ENCODE results near the gene TKFC. TPM values are rescaled to one million over a fixed set of nuclear protein-coding genes. Genes with fewer than 3 reads are reported as not detected.

TKFC gene
- 10 to 100 TPM in 3 of 4 donors, 1 to 10 TPM in 1; 6.7 to 14.8 (median 11.8) TPM for total RNA-seq

- in situ Hi-C loops (cut with MboI; ENCODE audit: low sequenced_read_pairs in 4 of 4) (no loop called here), intact Hi-C loops (cut with DNase I; ENCODE audit: low total_unique reads) (loop anchor here (1.0 to 2.0 kb wide), 3 partner anchors 28 to 248 kb away; partner anchors contain the start of genes CPSF7, CYB561A3 and SYT7)
- Histone ChIP-seq H3K4me1 (peaks cover 32 to 39% of the 10 kb centered on the region in 2 donors), H3K27me3 (no peaks in the 10 kb centered on the region), H3K27ac (peak within 1 kb of the TSS; percentile 93 to 99 (median 97)), H3K4me3 (peak within 1 kb of the TSS; percentile 89 to 100 (median 98)), H3K36me3 (peaks cover 0 to 18% of the 10 kb centered on the region in 2 donors), H3K9me3 (no peaks in the 10 kb centered on the region)
- peak in 1 of 5 experiments; percentile 5 for TF ChIP-seq CTCF (IDR thresholded peaks at IDR 0.05 in 4 of 5, conservative IDR thresholded peaks at IDR 0.05 in 1 of 5)
- TF ChIP-seq POLR2A (IDR thresholded peaks at IDR 0.05): peak; percentile 87 to 91
- peak; percentile 94 for DNase-seq
- ATAC-seq: peak; percentile 84 to 86
Observed at GRCh38 chr11:61332797-61333549, at the start of gene TKFC, which contains the start of gene DDB1. TKFC (plus strand) TSS chr11:61333228; CDS start chr11:61334729, 1,501 bp downstream. DDB1 (minus strand) TSS chr11:61333105; CDS start chr11:61332968, 137 bp downstream.

- no peaks in the 10 kb centered on the region for H3K27me3 ChIP-seq
- H3K4me3 ChIP-seq: no peak overlapping the region
- ATAC-seq (no peak), DNase-seq (no peak)
- in situ Hi-C loops (cut with MboI; ENCODE audit: low sequenced_read_pairs in 4 of 4) (no loop called here), intact Hi-C loops (cut with DNase I; ENCODE audit: low total_unique reads) (no loop called here)
- H3K9me3 ChIP-seq: no peaks in the 10 kb centered on the region
- no peaks in the 10 kb centered on the region for H3K4me1 ChIP-seq
- no peak overlapping the region for H3K27ac ChIP-seq
- no peak for TF ChIP-seq CTCF (IDR thresholded peaks at IDR 0.05 in 4 of 5, conservative IDR thresholded peaks at IDR 0.05 in 1 of 5)
- no peak for TF ChIP-seq POLR2A (IDR thresholded peaks at IDR 0.05)
- peaks cover 0 to 5% of the 10 kb centered on the region in 2 donors for H3K36me3 ChIP-seq
Observed at GRCh38 chr11:61283613-61284012, 49.4 kb upstream of the TKFC start.

- ATAC-seq (no peak), DNase-seq (no peak)
- peaks cover 0 to 5% of the 10 kb centered on the region in 2 donors for H3K36me3 ChIP-seq
- no peak overlapping the region for H3K4me3 ChIP-seq
- no peak overlapping the region for H3K27ac ChIP-seq
- H3K4me1 ChIP-seq: no peaks in the 10 kb centered on the region
- no peaks in the 10 kb centered on the region for H3K27me3 ChIP-seq
- in situ Hi-C loops (cut with MboI; ENCODE audit: low sequenced_read_pairs in 4 of 4): no loop called here
- no peak for TF ChIP-seq CTCF (IDR thresholded peaks at IDR 0.05 in 4 of 5, conservative IDR thresholded peaks at IDR 0.05 in 1 of 5)
- intact Hi-C loops (cut with DNase I; ENCODE audit: low total_unique reads): no loop called here
- H3K9me3 ChIP-seq: no peaks in the 10 kb centered on the region
Observed at GRCh38 chr11:61287338-61287977, 45.6 kb upstream of the TKFC start.

- DNase-seq: no peak
- Histone ChIP-seq H3K9me3 (no peaks in the 10 kb centered on the region), H3K36me3 (peaks cover 0 to 2% of the 10 kb centered on the region in 2 donors), H3K27ac (no peak overlapping the region), H3K4me1 (peaks cover 12 to 20% of the 10 kb centered on the region in 2 donors), H3K27me3 (peaks cover 0 to 9% (median 7%) of the 10 kb centered on the region in 3 donors), H3K4me3 (no peak overlapping the region)
- ATAC-seq: no peak
- TF ChIP-seq CTCF (IDR thresholded peaks at IDR 0.05 in 4 of 5, conservative IDR thresholded peaks at IDR 0.05 in 1 of 5) (no peak), POLR2A (IDR thresholded peaks at IDR 0.05) (no peak)
- in situ Hi-C loops (cut with MboI; ENCODE audit: low sequenced_read_pairs in 4 of 4): no loop called here
- intact Hi-C loops (cut with DNase I; ENCODE audit: low total_unique reads): no loop called here
Observed at GRCh38 chr11:61290905-61291690, 41.9 kb upstream of the TKFC start.
